ENCODE measurements around the gene ARMC2. TPM values are rescaled to one million over a fixed set of nuclear protein-coding genes. Genes with fewer than 3 reads are reported as not detected.

ARMC2 gene
- total and polyA plus RNA-seq, 2 of the 8 experiments (the other 6 are each of a cell fraction or from before 2014, with no cell fraction given): 1.6 to 4.4 TPM

- no peak for TF ChIP-seq CBX5 (IDR thresholded peaks at IDR 0.05; ENCODE audit: low read depth, low read length)
- TF ChIP-seq TCF12 (IDR thresholded peaks at IDR 0.05; ENCODE audit: low read depth, low read length): no peak
Observed at GRCh38 chr6:109009962-109010704, 161.9 kb downstream of the ARMC2 start (continued).

Measured in H1 (cell line).